ENCODE data around the gene METTL8. TPM values are rescaled to one million over a fixed set of nuclear protein-coding genes. Genes with fewer than 3 reads are reported as not detected.

Gene METTL8
- total RNA-seq, 1 experiment from 2014 or later: 59.1 TPM

- no peak for TF ChIP-seq USF2 (CRISPR knock-in tag; IDR thresholded peaks at IDR 0.05)
- TF ChIP-seq ZNF671 (CRISPR knock-in tag; IDR thresholded peaks at IDR 0.05): no peak
- no peak for TF ChIP-seq NR1H2 (CRISPR knock-in tag; IDR thresholded peaks at IDR 0.05)
- no peak for TF ChIP-seq ZBTB43 (CRISPR knock-in tag; IDR thresholded peaks at IDR 0.05)
- TF ChIP-seq CBFB (CRISPR knock-in tag; IDR thresholded peaks at IDR 0.05; ENCODE audit: low read depth): no peak
- TF ChIP-seq E2F4 (CRISPR knock-in tag; IDR thresholded peaks at IDR 0.05; ENCODE audit: borderline replicate concordance, low read depth): no peak
- TF ChIP-seq JAZF1 (CRISPR knock-in tag; IDR thresholded peaks at IDR 0.05): no peak
- TF ChIP-seq NR3C1 (CRISPR knock-in tag; conservative IDR thresholded peaks at IDR 0.05; ENCODE audit: low read depth): no peak
- no peak for TF ChIP-seq RELA (CRISPR knock-in tag; IDR thresholded peaks at IDR 0.05; ENCODE audit: borderline replicate concordance)
- TF ChIP-seq MYBL2 (CRISPR knock-in tag; IDR thresholded peaks at IDR 0.05): no peak
- TF ChIP-seq RORB (CRISPR knock-in tag; IDR thresholded peaks at IDR 0.05): no peak
- no peak for TF ChIP-seq CREB1 (CRISPR knock-in tag; IDR thresholded peaks at IDR 0.05)
- Mint-ChIP-seq H3K4me1 (peaks cover 22% of the 10 kb centered on the region), H3K9me3 (peaks cover 4% of the 10 kb centered on the region), H3K27me3 (ENCODE audit: low read depth) (no peaks in the 10 kb centered on the region), H3K27ac (no peak overlapping the region), H3K36me3 (no peaks in the 10 kb centered on the region), H3K4me3 (no peak overlapping the region)
- ATAC-seq: peak; percentile 67
- no peak for DNase-seq (ENCODE audit: low spot score)
- POLR2A ChIA-PET: no interaction called here
- CTCF ChIA-PET: interaction anchor here (0.7 to 1.1 kb wide), 3 partner anchors 9 to 144 kb away, joined by 3 read pairs; no protein-coding TSS in a partner anchor
These were observed 161.8 kb downstream of the METTL8 start for GRCh38 chr2:171271971-171272436.

- Mint-ChIP-seq H3K27me3 (ENCODE audit: low read depth) (no peaks in the 10 kb centered on the region), H3K4me3 (no peak overlapping the region), H3K4me1 (peaks cover 22% of the 10 kb centered on the region), H3K36me3 (no peaks in the 10 kb centered on the region), H3K9me3 (no peaks in the 10 kb centered on the region), H3K27ac (no peak overlapping the region)
- TF ChIP-seq JUN (CRISPR knock-in tag; IDR thresholded peaks at IDR 0.05): no peak
- no peak for TF ChIP-seq CREB1 (CRISPR knock-in tag; IDR thresholded peaks at IDR 0.05)
- no peak for TF ChIP-seq ATF2 (CRISPR knock-in tag; IDR thresholded peaks at IDR 0.05; ENCODE audit: borderline replicate concordance, low read depth)
- no peak for DNase-seq (ENCODE audit: low spot score)
- POLR2A ChIA-PET: no interaction called here
- ATAC-seq: no peak
- CTCF ChIA-PET: interaction anchor here (1.0 to 1.1 kb wide), 2 partner anchors 11 to 145 kb away, joined by 3 read pairs; no protein-coding TSS in a partner anchor
These were observed 162.4 kb downstream of the METTL8 start for GRCh38 chr2:171271386-171271785.

GRCh38 chr2:171267855-171268629 is 165.7 kb downstream of the METTL8 start:
- Mint-ChIP-seq H3K27me3 (ENCODE audit: low read depth) (no peaks in the 10 kb centered on the region), H3K4me3 (no peak overlapping the region), H3K27ac (no peak overlapping the region), H3K36me3 (no peaks in the 10 kb centered on the region), H3K4me1 (peaks cover 24% of the 10 kb centered on the region), H3K9me3 (no peaks in the 10 kb centered on the region)
- POLR2A ChIA-PET: no interaction called here
- CTCF ChIA-PET: interaction anchor here (0.6 to 1.3 kb wide), 2 partner anchors 148 to 261 kb away, joined by 3 to 4 read pairs; no protein-coding TSS in a partner anchor
- no peak for ATAC-seq
- TF ChIP-seq PRDM15 (CRISPR knock-in tag; IDR thresholded peaks at IDR 0.05) (no peak), FOXP1 (CRISPR knock-in tag; IDR thresholded peaks at IDR 0.05; ENCODE audit: borderline replicate concordance) (no peak), ZSCAN18 (CRISPR knock-in tag; IDR thresholded peaks at IDR 0.05) (no peak), GABPB1 (CRISPR knock-in tag; IDR thresholded peaks at IDR 0.05) (no peak)
- DNase-seq (ENCODE audit: low spot score): no peak

All from WTC11 (cell line).